ENCODE data around the gene LTV1. TPM values are rescaled to one million over a fixed set of nuclear protein-coding genes. Genes with fewer than 3 reads are reported as not detected.

Gene LTV1
- total and polyA plus RNA-seq, 2 of the 8 experiments (the other 6 are each of a cell fraction or from before 2014, with no cell fraction given): 8.0 to 46.9 TPM

GRCh38 chr6:143836150-143836549, 7.0 kb upstream of the LTV1 start:
- H4K20me1 ChIP-seq (replicated peaks in 1 of 2; ENCODE audit: control insufficient read depth in 1 of 2, insufficient read depth in 2 of 2, low read length in 2 of 2): no peaks in the 10 kb centered on the region
- H3K79me2 ChIP-seq (ENCODE audit: control insufficient read depth in 1 of 2, insufficient read depth in 2 of 2, low read length in 2 of 2): no peaks in the 10 kb centered on the region
- H2AFZ ChIP-seq (ENCODE audit: low read length): no peak overlapping the region
- ChIA-PET CTCF (ENCODE audit: partially characterized antibody) (interaction anchor here (0.6 to 1.3 kb wide), 3 partner anchors 27 to 261 kb away, joined by 3 read pairs; no protein-coding TSS in a partner anchor), POLR2A (ENCODE audit: partially characterized antibody) (interaction anchor here (0.6 to 2.5 kb wide), 4 partner anchors 7 to 89 kb away, joined by 4 to 7 read pairs (median 5); partner anchors contain the start of gene LTV1)
- no peak overlapping the region for H3K18ac ChIP-seq (ENCODE audit: extremely low read depth, low read length)
- no peak overlapping the region for H2BK12ac ChIP-seq (ENCODE audit: low read depth, low read length)
- H3K56ac ChIP-seq (replicated peaks; ENCODE audit: insufficient read length, low read depth, low read length): no peak overlapping the region
- H4K5ac ChIP-seq (ENCODE audit: insufficient read length, low read depth, low read length): no peak overlapping the region
- no peak overlapping the region for H2AK5ac ChIP-seq (ENCODE audit: low read depth, low read length)
- H3K36me3 ChIP-seq (ENCODE audit: control insufficient read depth in 2 of 4, insufficient read depth in 4 of 4, low read length in 3 of 4): peaks cover 0 to 5% (median 0%) of the 10 kb centered on the region in 4 experiments; a peak in 1 of 8 replicates
- no peak overlapping the region for H3K23ac ChIP-seq (ENCODE audit: insufficient read length)
- no peak overlapping the region for H4K8ac ChIP-seq (ENCODE audit: extremely low read depth, insufficient read depth, low read length)
- no peak overlapping the region for H2BK15ac ChIP-seq (ENCODE audit: low read length)
- no peak overlapping the region for H3K14ac ChIP-seq (ENCODE audit: insufficient read length)
- H3K4me3 ChIP-seq (ENCODE audit: extremely low read depth in 1 of 4, insufficient read depth in 2 of 4, low read depth in 3 of 4, low read length in 4 of 4): no peak overlapping the region
- H3K4ac ChIP-seq (replicated peaks; ENCODE audit: insufficient read length, low read depth, low read length): no peak overlapping the region
- H3K27ac ChIP-seq (ENCODE audit: low read depth, low read length): no peak overlapping the region
- H2BK20ac ChIP-seq (ENCODE audit: low read length): no peak overlapping the region
- 82% methylated on average over 2 of the region's 2 CpGs; no CpG with 5 or more reads in 1 of the 2 experiments for WGBS, 2 experiments (ENCODE audit: extremely low coverage in 1 of 2, insufficient coverage in 1 of 2, insufficient read length in 1 of 2, insufficient replicate concordance in 2 of 2, low coverage in 1 of 2, low lambda C conversion rate in 2 of 2, missing lambda C conversion rate in 1 of 2)
- no peak overlapping the region for H4K91ac ChIP-seq (replicated peaks; ENCODE audit: insufficient read length, low read length)
- H3K23me2 ChIP-seq (ENCODE audit: low read depth, low read length): no peaks in the 10 kb centered on the region
- DNase-seq (ENCODE audit: low read depth in 1 of 2, low spot score in 2 of 2): no peak
- no peaks in the 10 kb centered on the region for H3K79me1 ChIP-seq (ENCODE audit: low read depth, low read length)
- no peaks in the 10 kb centered on the region for H3K9me3 ChIP-seq (ENCODE audit: insufficient read depth in 2 of 2, low read depth in 1 of 2, low read length in 1 of 2)
- TF ChIP-seq JUN (IDR thresholded peaks at IDR 0.05; ENCODE audit: low read depth, low read length) (no peak), POLR2A (IDR thresholded peaks at IDR 0.05; ENCODE audit: control extremely low read depth in 1 of 2, low read depth in 2 of 2, low read length in 2 of 2) (no peak), SP1 (IDR thresholded peaks at IDR 0.05; ENCODE audit: low read depth, low read length) (no peak), FOSL1 (IDR thresholded peaks at IDR 0.05; ENCODE audit: insufficient read depth, low read depth, low read length) (no peak), MAFK (IDR thresholded peaks at IDR 0.05; ENCODE audit: low read depth, low read length) (no peak)
- H3K27me3 ChIP-seq (replicated peaks in 1 of 4; ENCODE audit: control insufficient read depth in 3 of 4, extremely low read depth in 1 of 4, insufficient read depth in 3 of 4, low read length in 3 of 4): no peaks in the 10 kb centered on the region
- H3K4me2 ChIP-seq (ENCODE audit: insufficient read depth in 1 of 2, low read depth in 2 of 2, low read length in 2 of 2): no peak overlapping the region
- no peak overlapping the region for H2BK120ac ChIP-seq (replicated peaks; ENCODE audit: low read depth, low read length)
- H2BK5ac ChIP-seq (ENCODE audit: low read depth, low read length): no peak overlapping the region
- no peaks in the 10 kb centered on the region for H3K4me1 ChIP-seq (replicated peaks in 1 of 4; ENCODE audit: control insufficient read depth in 3 of 4, insufficient read depth in 4 of 4, low read length in 3 of 4)
- H3K9ac ChIP-seq (replicated peaks in 1 of 4; ENCODE audit: extremely low read depth in 1 of 4, low read depth in 3 of 4, low read length in 3 of 4): no peak overlapping the region
- no peak for FAIRE-seq

Measured in H1 (cell line).